SK-N-SH (cell line): ENCODE results near the gene MAST4. TPM values are rescaled to one million over a fixed set of nuclear protein-coding genes. Genes with fewer than 3 reads are reported as not detected.

ENCODE experiments used
- CTCF ChIA-PET: fragments of 300-600, 350-600 bp; formaldehyde crosslinking; extraction: SDS; loops from one replicate; lab custom pipeline; 2021; lab: Yijun Ruan, JAX
- POLR2A ChIA-PET: fragments of 350-600 bp; sonication (Branson Sonifier 250); formaldehyde crosslinking; extraction: SDS; loops from one replicate; lab custom pipeline; 2020; ENCODE audit warnings: antibody characterized with exemption, inconsistent platforms; lab: Yijun Ruan, JAX
- DNase-seq: peaks from one replicate; pipeline ENCODE4 v3.0.0; 2012
- H2AFZ ChIP-seq: fragments of 200-600 bp; sonication (generic); 2 replicates; pipeline ENCODE4 v1.8.1; 2016; ENCODE audit warnings: antibody characterized with exemption, mild to moderate bottlenecking, low read depth
- H3F3A ChIP-seq: fragments of 200-600 bp; sonication (generic); replicated peaks from 2 replicates; pipeline ENCODE3; 2016; ENCODE audit warnings: antibody characterized with exemption, mild to moderate bottlenecking; ENCODE audit not compliant: insufficient read depth
- H3K27ac ChIP-seq, 2 experiments: fragments of 200-500 bp in 1 of 2; fragments of 200-600 bp in 1 of 2; sonication (Bioruptor generic) in 1 of 2; sonication (generic), shearing (Covaris generic) in 1 of 2; 2 replicates each; pipeline versions ENCODE4 v1.5.1 to v1.6.1; 2014 to 2016; ENCODE audit warnings: low read depth in 2 of 2, inconsistent platforms in 1 of 2, low read length in 1 of 2, mild to moderate bottlenecking in 1 of 2, mixed read lengths in 1 of 2
- H3K27me3 ChIP-seq: fragments of 200-600 bp; sonication (generic), shearing (Covaris generic); 2 replicates; pipeline ENCODE4 v1.6.1; 2016; ENCODE audit warnings: mixed run types; ENCODE audit not compliant: insufficient read depth
- H3K36me3 ChIP-seq, 2 experiments: fragments of 200-500 bp in 1 of 2; fragments of 200-600 bp in 1 of 2; sonication (Bioruptor generic) in 1 of 2; sonication (generic) in 1 of 2; replicated peaks in 1 of 2; 2 replicates each; pipeline versions ENCODE3 to v1.5.1; 2014 to 2016; ENCODE audit warnings: low read length in 1 of 2, mild to moderate bottlenecking in 1 of 2; ENCODE audit not compliant: insufficient read depth in 2 of 2, control insufficient read depth in 1 of 2
- H3K4me1 ChIP-seq, 2 experiments: fragments of 200-500 bp in 1 of 2; fragments of 200-600 bp in 1 of 2; sonication (Bioruptor generic) in 1 of 2; sonication (generic), shearing (Covaris generic) in 1 of 2; 2 replicates each; pipeline versions ENCODE4 v1.5.1 to v1.6.1; 2014 to 2016; ENCODE audit warnings: low read depth in 1 of 2, low read length in 1 of 2, mixed run types in 1 of 2; ENCODE audit not compliant: insufficient read depth in 2 of 2, control insufficient read depth in 1 of 2
- H3K4me2 ChIP-seq: fragments of 200-600 bp; sonication (generic), shearing (Covaris generic); 2 replicates; pipeline ENCODE4 v1.6.1; 2017; ENCODE audit warnings: mixed run types
- H3K4me3 ChIP-seq, 2 experiments: fragments of 200-500 bp in 1 of 2; fragments of 200-600 bp in 1 of 2; sonication (Bioruptor generic) in 1 of 2; sonication (generic), shearing (Covaris generic) in 1 of 2; 2 replicates each; pipeline versions ENCODE4 v1.5.1 to v1.8.1; 2014 to 2016; ENCODE audit warnings: low read depth in 2 of 2, inconsistent platforms in 1 of 2, low read length in 1 of 2, mild to moderate bottlenecking in 1 of 2, mixed read lengths in 1 of 2, moderate library complexity in 1 of 2
- H3K79me2 ChIP-seq: fragments of 200-600 bp; sonication (generic); 2 replicates; pipeline ENCODE4 v1.8.1; 2017; ENCODE audit warnings: mild to moderate bottlenecking; ENCODE audit not compliant: insufficient read depth
- H3K9ac ChIP-seq: fragments of 200-600 bp; sonication (generic); 2 replicates; pipeline ENCODE4 v1.6.1; 2017; ENCODE audit warnings: mixed run types
- H3K9me2 ChIP-seq: fragments of 200-600 bp; sonication (generic); 2 replicates; pipeline ENCODE4 v1.6.1; 2017; ENCODE audit warnings: mixed run types
- H3K9me3 ChIP-seq: fragments of 200-600 bp; sonication (generic); 2 replicates; pipeline ENCODE4 v1.6.1; 2017; ENCODE audit warnings: mixed run types, mild to moderate bottlenecking, moderate library complexity
- H4K20me1 ChIP-seq: fragments of 200-600 bp; sonication (generic); 2 replicates; pipeline ENCODE4 v1.6.1; 2017; ENCODE audit warnings: mild to moderate bottlenecking, mixed run types; ENCODE audit not compliant: insufficient read depth
- CHD2 ChIP-seq: fragments of 150-350 bp; IDR thresholded peaks from 2 replicates; pipeline ENCODE4 v1.6.1; 2018; ENCODE audit warnings: low read length; ENCODE audit not compliant: partially characterized antibody
- EP300 ChIP-seq, 2 experiments: IDR thresholded peaks; 2 replicates each; pipeline versions ENCODE4 v1.4.0 to v1.6.1; 2012; ENCODE audit warnings: borderline replicate concordance in 1 of 2, low read depth in 1 of 2, low read length in 1 of 2
- FOSL2 ChIP-seq: IDR thresholded peaks from 2 replicates; pipeline ENCODE4 v1.4.0; 2012; ENCODE audit warnings: low read depth, mild to moderate bottlenecking, moderate library complexity, borderline replicate concordance
- FOXJ3 ChIP-seq: sonication (generic); formaldehyde crosslinking; IDR thresholded peaks from 2 replicates; pipeline ENCODE4 v1.5.1; 2020; ENCODE audit warnings: mild to moderate bottlenecking, missing genetic modification reagents
- FOXM1 ChIP-seq: IDR thresholded peaks from 2 replicates; pipeline ENCODE4 v1.4.0; 2012; ENCODE audit warnings: low read depth, mild to moderate bottlenecking
- GABPA ChIP-seq: IDR thresholded peaks from 2 replicates; pipeline ENCODE4 v1.4.0; 2012; ENCODE audit warnings: low read depth, mild to moderate bottlenecking
- NRF1 ChIP-seq: IDR thresholded peaks from 2 replicates; pipeline ENCODE4 v1.6.1; 2012; ENCODE audit warnings: low read depth, mild to moderate bottlenecking, low read length
- PBX3 ChIP-seq: IDR thresholded peaks from 2 replicates; pipeline ENCODE4; 2012
- POLR2AphosphoS5 ChIP-seq: IDR thresholded peaks from 2 replicates; pipeline ENCODE4 v1.6.1; 2012; ENCODE audit warnings: low read depth, low read length
- RCOR1 ChIP-seq: fragments of 150-350 bp; IDR thresholded peaks from 2 replicates; pipeline ENCODE4 v1.6.1; 2017; ENCODE audit warnings: antibody characterized with exemption, low read length
- RFX5 ChIP-seq: IDR thresholded peaks from 2 replicates; pipeline ENCODE4 v1.6.1; 2012; ENCODE audit warnings: mild to moderate bottlenecking, improper control_type of control experiment, low read length
- SIN3A ChIP-seq: IDR thresholded peaks from 2 replicates; pipeline ENCODE4 v1.6.1; 2012; ENCODE audit warnings: low read depth, mild to moderate bottlenecking, low read length, moderate library complexity, borderline replicate concordance
- SMC3 ChIP-seq: IDR thresholded peaks from 2 replicates; pipeline ENCODE4 v1.6.1; 2012; ENCODE audit warnings: low read depth, low read length, improper control_type of control experiment
- TAF1 ChIP-seq: IDR thresholded peaks from 2 replicates; pipeline ENCODE4 v1.6.1; 2012; ENCODE audit warnings: low read depth, mild to moderate bottlenecking, low read length, moderate library complexity, borderline replicate concordance
- TCF12 ChIP-seq: IDR thresholded peaks from 2 replicates; pipeline ENCODE4 v1.4.0; 2012
- ZBTB33 ChIP-seq: IDR thresholded peaks from 2 replicates; pipeline ENCODE4 v1.4.0; 2012; ENCODE audit warnings: low read depth, borderline replicate concordance
- WGBS: methylation state at CpG from one replicate; pipeline ENCODE4 v1.1.6; 2017; ENCODE audit warnings: low lambda C conversion rate; 5-methylcytosine and 5-hydroxymethylcytosine counted together
- polyA plus RNA-seq, 3 experiments: library from polyadenylated mRNA; depleted of rRNA; stranded (reverse); fragments of >200 nt; gene quantifications; 2 replicates each; pipeline ENCODE4 v1.2.3, GENCODE V29; 2012

The MAST4 gene
- polyA plus RNA-seq, 1 of the 3 experiments (the other 2 are of a cell fraction): 2.2 TPM

- Histone ChIP-seq H3K9me3 (no peaks in the 10 kb centered on the region), H3K4me3 (no peak overlapping the region), H3K4me2 (no peak overlapping the region), H2AFZ (no peak overlapping the region), H3K27ac (no peak overlapping the region), H3K79me2 (no peaks in the 10 kb centered on the region), H3K9ac (no peak overlapping the region), H3K4me1 (no peaks in the 10 kb centered on the region), H3K36me3 (no peaks in the 10 kb centered on the region), H3K27me3 (no peaks in the 10 kb centered on the region), H3F3A (no peaks in the 10 kb centered on the region), H4K20me1 (no peaks in the 10 kb centered on the region), H3K9me2 (no peaks in the 10 kb centered on the region)
- TF ChIP-seq FOSL2 (no peak), GABPA (no peak)
- WGBS: 56% methylated on average over 6 of the region's 6 CpGs
- DNase-seq: no peak
- CTCF ChIA-PET: no interaction called here
- POLR2A ChIA-PET: interaction anchor here (0.6 kb wide), 1 partner anchor 8 kb away, joined by 3 read pairs; no protein-coding TSS in a partner anchor
Measured at GRCh38 chr5:66617226-66617861, 21.2 kb downstream of the MAST4 start.

GRCh38 chr5:66617991-66618768, 22.0 kb downstream of the MAST4 start:
- no peaks in the 10 kb centered on the region for H3K36me3 ChIP-seq
- no peak overlapping the region for H3K9ac ChIP-seq
- POLR2A ChIA-PET: no interaction called here
- H3K9me3 ChIP-seq: no peaks in the 10 kb centered on the region
- no peak overlapping the region for H2AFZ ChIP-seq
- no peaks in the 10 kb centered on the region for H3K79me2 ChIP-seq
- no peaks in the 10 kb centered on the region for H4K20me1 ChIP-seq
- H3K27me3 ChIP-seq: no peaks in the 10 kb centered on the region
- 57% methylated on average over 12 of the region's 13 CpGs for WGBS
- H3K9me2 ChIP-seq: no peaks in the 10 kb centered on the region
- no peak overlapping the region for H3K4me2 ChIP-seq
- H3K27ac ChIP-seq: no peak overlapping the region
- CTCF ChIA-PET: no interaction called here
- H3K4me1 ChIP-seq: no peaks in the 10 kb centered on the region
- H3K4me3 ChIP-seq: no peak overlapping the region
- H3F3A ChIP-seq: no peaks in the 10 kb centered on the region
- TF ChIP-seq RFX5 (no peak), SMC3 (no peak), PBX3 (no peak), RCOR1 (no peak), TAF1 (no peak), FOXJ3 (CRISPR knock-in tag) (no peak), CHD2 (no peak), POLR2AphosphoS5 (no peak), EP300 (IDR thresholded peaks at IDR 0.05; ENCODE audit: borderline replicate concordance in 1 of 2, low read depth in 1 of 2, low read length in 1 of 2) (no peak), FOSL2 (no peak), FOXM1 (no peak), TCF12 (no peak), NRF1 (no peak), ZBTB33 (no peak), SIN3A (no peak)
- no peak for DNase-seq
